Keratinocyte (primary cell): ENCODE data around the gene ATP8A1. TPM values are rescaled to one million over a fixed set of nuclear protein-coding genes. Genes with fewer than 3 reads are reported as not detected.

ENCODE experiments used
- DNase-seq: peaks from one replicate; pipeline ENCODE4 v3.0.0-alpha.2; 2011; ENCODE audit warnings: low read depth, missing footprints, low spot score
- FAIRE-seq: peaks from 2 replicates; lab custom pipeline; 2011; peaks lifted over from hg19 to GRCh38; lab: Jason Lieb, UNC
- H2AFZ ChIP-seq: 2 replicates; pipeline ENCODE4 v1.6.0; 2012; ENCODE audit warnings: low read length, control low read depth, inconsistent platforms; ENCODE audit not compliant: control insufficient read depth
- H3K27ac ChIP-seq: 2 replicates; pipeline ENCODE4 v1.5.1; 2011; ENCODE audit warnings: low read length; ENCODE audit not compliant: control insufficient read depth, insufficient read depth
- H3K27me3 ChIP-seq: 3 replicates; pipeline ENCODE4 v1.6.0; 2011; ENCODE audit warnings: low read length; ENCODE audit not compliant: control insufficient read depth, insufficient read depth; ENCODE audit errors: extremely low read depth
- H3K36me3 ChIP-seq, 2 experiments: 2 replicates in 1 of 2; 3 replicates in 1 of 2; pipeline ENCODE4 v1.5.1; 2011; ENCODE audit warnings: low read length in 2 of 2, mild to moderate bottlenecking in 1 of 2; ENCODE audit not compliant: control insufficient read depth in 2 of 2, insufficient read depth in 2 of 2; ENCODE audit errors: extremely low read depth in 1 of 2
- H3K4me1 ChIP-seq: 3 replicates; pipeline ENCODE4 v1.5.1; 2011; ENCODE audit warnings: low read length; ENCODE audit not compliant: control insufficient read depth, insufficient read depth; ENCODE audit errors: extremely low read depth
- H3K4me2 ChIP-seq: 3 replicates; pipeline ENCODE4 v1.6.0; 2011; ENCODE audit warnings: low read depth, low read length; ENCODE audit not compliant: control insufficient read depth, insufficient read depth; ENCODE audit errors: extremely low read depth
- H3K4me3 ChIP-seq, 3 experiments: fragments of 200-600 bp in 1 of 3; sonication (generic) in 1 of 3; 2 replicates in 2 of 3; 3 replicates in 1 of 3; pipeline ENCODE4 v1.5.1; 2011 to 2016; ENCODE audit warnings: low read length in 3 of 3, mild to moderate bottlenecking in 3 of 3, control low read depth in 2 of 3, inconsistent platforms in 1 of 3, low read depth in 1 of 3, mixed read lengths in 1 of 3, mixed run types in 1 of 3, moderate library complexity in 1 of 3; ENCODE audit not compliant: control insufficient read depth in 2 of 3, insufficient read depth in 2 of 3; ENCODE audit errors: extremely low read depth in 1 of 3
- H3K79me2 ChIP-seq: 2 replicates; pipeline ENCODE4 v1.6.0; 2012; ENCODE audit warnings: low read length; ENCODE audit not compliant: control insufficient read depth, insufficient read depth
- H3K9ac ChIP-seq: 3 replicates; pipeline ENCODE4 v1.6.0; 2011; ENCODE audit warnings: low read length; ENCODE audit not compliant: control insufficient read depth, insufficient read depth; ENCODE audit errors: extremely low read depth
- H3K9me1 ChIP-seq: 3 replicates; pipeline ENCODE4 v1.6.0; 2011; ENCODE audit warnings: low read length; ENCODE audit not compliant: control insufficient read depth, insufficient read depth; ENCODE audit errors: extremely low read depth
- H3K9me3 ChIP-seq: 2 replicates; pipeline ENCODE4 v1.5.1; 2012; ENCODE audit warnings: low read depth, low read length; ENCODE audit not compliant: control insufficient read depth
- H4K20me1 ChIP-seq: 3 replicates; pipeline ENCODE4 v1.6.0; 2011; ENCODE audit warnings: low read length; ENCODE audit not compliant: control insufficient read depth, insufficient read depth; ENCODE audit errors: extremely low read depth
- EZH2 ChIP-seq: IDR thresholded peaks from one replicate; pipeline ENCODE4 v1.6.1; 2012; ENCODE audit warnings: inconsistent platforms, mild to moderate bottlenecking, low read length, moderate library complexity
- dilution Hi-C: fragments of 300-500 bp; cut with MboI; formaldehyde crosslinking; loops from one replicate; pipeline ENCODE4 v1.7.0; 2020; ENCODE audit warnings: low sequenced_read_pairs; ENCODE audit not compliant: extremely low pct_ligation_motif_present
- polyA plus RNA-seq, 5 experiments: library from polyadenylated mRNA; depleted of rRNA in 3 of 5; stranded (reverse) in 3 of 5; stranded (forward) in 1 of 5; unstranded in 1 of 5; fragments of >200 nt; gene quantifications; 1 replicate in 1 of 5; 2 replicates in 3 of 5; 3 replicates in 1 of 5; pipeline versions ENCODE4 v1.2.1 to v1.2.3, GENCODE V29; 2011 to 2012; ENCODE audit warnings: missing spikeins in 2 of 5, low read depth in 1 of 5, low replicate concordance in 1 of 5
- TF ChIP-seq, protein P1 (sequence below), 3 experiments: IDR thresholded peaks in 1 of 3; conservative IDR thresholded peaks in 1 of 3; optimal IDR thresholded peaks in 1 of 3; 2 replicates in 2 of 3; 3 replicates in 1 of 3; pipeline versions ENCODE3 to v1.5.1; 2011; ENCODE audit warnings: low read length in 3 of 3, mild to moderate bottlenecking in 3 of 3, moderate library complexity in 2 of 3, control low read depth in 1 of 3, inconsistent platforms in 1 of 3; ENCODE audit not compliant: insufficient read depth in 2 of 3; ENCODE audit errors: extremely low read depth in 1 of 3

Gene ATP8A1
- polyA plus RNA-seq, 1 donor (not counting 4 experiments of a cell fraction or from before 2014, with no cell fraction given) = 0.20 TPM

- no peaks in the 10 kb centered on the region for H4K20me1 ChIP-seq
- FAIRE-seq = no peak
- no peak for TF ChIP-seq EZH2
- TF ChIP-seq, protein P1, sequence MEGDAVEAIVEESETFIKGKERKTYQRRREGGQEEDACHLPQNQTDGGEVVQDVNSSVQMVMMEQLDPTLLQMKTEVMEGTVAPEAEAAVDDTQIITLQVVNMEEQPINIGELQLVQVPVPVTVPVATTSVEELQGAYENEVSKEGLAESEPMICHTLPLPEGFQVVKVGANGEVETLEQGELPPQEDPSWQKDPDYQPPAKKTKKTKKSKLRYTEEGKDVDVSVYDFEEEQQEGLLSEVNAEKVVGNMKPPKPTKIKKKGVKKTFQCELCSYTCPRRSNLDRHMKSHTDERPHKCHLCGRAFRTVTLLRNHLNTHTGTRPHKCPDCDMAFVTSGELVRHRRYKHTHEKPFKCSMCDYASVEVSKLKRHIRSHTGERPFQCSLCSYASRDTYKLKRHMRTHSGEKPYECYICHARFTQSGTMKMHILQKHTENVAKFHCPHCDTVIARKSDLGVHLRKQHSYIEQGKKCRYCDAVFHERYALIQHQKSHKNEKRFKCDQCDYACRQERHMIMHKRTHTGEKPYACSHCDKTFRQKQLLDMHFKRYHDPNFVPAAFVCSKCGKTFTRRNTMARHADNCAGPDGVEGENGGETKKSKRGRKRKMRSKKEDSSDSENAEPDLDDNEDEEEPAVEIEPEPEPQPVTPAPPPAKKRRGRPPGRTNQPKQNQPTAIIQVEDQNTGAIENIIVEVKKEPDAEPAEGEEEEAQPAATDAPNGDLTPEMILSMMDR (optimal IDR thresholded peaks at IDR 0.05 in 1 of 3, IDR thresholded peaks at IDR 0.05 in 1 of 3, conservative IDR thresholded peaks at IDR 0.05 in 1 of 3; ENCODE audit: extremely low read depth in 1 of 3, insufficient read depth in 2 of 3, low read length in 3 of 3) = no peak
- H3K27me3 ChIP-seq = no peaks in the 10 kb centered on the region
- H3K9me3 ChIP-seq = no peaks in the 10 kb centered on the region
- H3K36me3 ChIP-seq = no peaks in the 10 kb centered on the region
- no peaks in the 10 kb centered on the region for H3K79me2 ChIP-seq
- H3K4me1 ChIP-seq = no peaks in the 10 kb centered on the region
- no peak for DNase-seq
- H3K27ac ChIP-seq = no peak overlapping the region
- H2AFZ ChIP-seq = no peak overlapping the region
- no peak overlapping the region for H3K4me3 ChIP-seq
- no peak overlapping the region for H3K4me2 ChIP-seq
- dilution Hi-C loops = no loop called here
- H3K9ac ChIP-seq = no peak overlapping the region
- H3K9me1 ChIP-seq = no peaks in the 10 kb centered on the region
Observed at GRCh38 chr4:42579903-42580302, 77.0 kb downstream of the ATP8A1 start.

DNA sequence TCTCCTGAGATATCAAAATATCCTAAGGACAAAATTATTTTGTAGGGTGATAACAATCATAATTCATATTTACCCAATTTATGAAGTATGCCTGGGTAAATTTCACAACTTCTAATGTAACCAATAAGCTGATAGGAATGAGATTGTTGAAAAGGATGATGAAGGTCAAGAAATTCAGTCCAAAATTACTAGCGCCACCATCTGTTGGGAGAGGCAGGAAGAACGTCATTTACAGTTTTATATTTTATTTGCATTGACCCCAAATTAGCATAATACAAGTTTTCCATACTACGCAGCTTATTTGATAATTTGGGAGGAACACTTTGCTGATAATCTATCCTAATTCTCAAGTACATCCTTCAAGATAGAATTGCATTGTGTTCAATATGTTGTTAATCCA is 78.7 kb downstream of the ATP8A1 start:
- H3K4me2 ChIP-seq = no peak overlapping the region
- H4K20me1 ChIP-seq = no peaks in the 10 kb centered on the region
- H3K4me1 ChIP-seq = no peaks in the 10 kb centered on the region
- H3K79me2 ChIP-seq = no peaks in the 10 kb centered on the region
- dilution Hi-C loops = no loop called here
- no peak overlapping the region for H3K27ac ChIP-seq
- DNase-seq = no peak
- H3K9me1 ChIP-seq = no peaks in the 10 kb centered on the region
- H3K36me3 ChIP-seq = no peaks in the 10 kb centered on the region
- no peak overlapping the region for H3K4me3 ChIP-seq
- H3K9me3 ChIP-seq = no peaks in the 10 kb centered on the region
- no peaks in the 10 kb centered on the region for H3K27me3 ChIP-seq
- no peak for TF ChIP-seq EZH2
- TF ChIP-seq, protein P1 (optimal IDR thresholded peaks at IDR 0.05 in 1 of 3, IDR thresholded peaks at IDR 0.05 in 1 of 3, conservative IDR thresholded peaks at IDR 0.05 in 1 of 3; ENCODE audit: extremely low read depth in 1 of 3, insufficient read depth in 2 of 3, low read length in 3 of 3) = no peak
- no peak overlapping the region for H2AFZ ChIP-seq
- FAIRE-seq = no peak
- no peak overlapping the region for H3K9ac ChIP-seq
